ENCODE results near the gene BLOC1S1.

DNA sequence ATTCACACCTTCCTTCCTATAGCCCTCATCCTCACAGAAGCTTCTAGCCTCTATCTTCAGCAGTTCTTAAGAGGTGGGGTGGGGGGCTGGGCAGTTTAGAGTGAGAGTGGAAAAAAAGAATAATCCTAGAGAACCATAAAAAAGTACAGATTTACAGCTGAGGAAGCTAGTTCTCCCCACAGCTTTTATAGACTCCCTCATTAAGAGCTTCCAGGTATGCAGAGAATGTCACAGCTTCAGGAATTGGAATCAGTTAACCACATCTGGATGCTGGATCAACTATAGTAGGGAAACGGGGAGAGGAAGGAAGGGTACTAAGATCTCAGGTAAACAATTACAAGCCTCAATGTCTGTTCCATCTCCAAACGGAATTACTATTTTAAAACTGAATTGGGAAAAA is 39.4 kb downstream of the BLOC1S1 start:
- TF ChIP-seq, protein P1, sequence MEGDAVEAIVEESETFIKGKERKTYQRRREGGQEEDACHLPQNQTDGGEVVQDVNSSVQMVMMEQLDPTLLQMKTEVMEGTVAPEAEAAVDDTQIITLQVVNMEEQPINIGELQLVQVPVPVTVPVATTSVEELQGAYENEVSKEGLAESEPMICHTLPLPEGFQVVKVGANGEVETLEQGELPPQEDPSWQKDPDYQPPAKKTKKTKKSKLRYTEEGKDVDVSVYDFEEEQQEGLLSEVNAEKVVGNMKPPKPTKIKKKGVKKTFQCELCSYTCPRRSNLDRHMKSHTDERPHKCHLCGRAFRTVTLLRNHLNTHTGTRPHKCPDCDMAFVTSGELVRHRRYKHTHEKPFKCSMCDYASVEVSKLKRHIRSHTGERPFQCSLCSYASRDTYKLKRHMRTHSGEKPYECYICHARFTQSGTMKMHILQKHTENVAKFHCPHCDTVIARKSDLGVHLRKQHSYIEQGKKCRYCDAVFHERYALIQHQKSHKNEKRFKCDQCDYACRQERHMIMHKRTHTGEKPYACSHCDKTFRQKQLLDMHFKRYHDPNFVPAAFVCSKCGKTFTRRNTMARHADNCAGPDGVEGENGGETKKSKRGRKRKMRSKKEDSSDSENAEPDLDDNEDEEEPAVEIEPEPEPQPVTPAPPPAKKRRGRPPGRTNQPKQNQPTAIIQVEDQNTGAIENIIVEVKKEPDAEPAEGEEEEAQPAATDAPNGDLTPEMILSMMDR (IDR thresholded peaks at IDR 0.05) = no peak
- TF ChIP-seq POLR2A (IDR thresholded peaks at IDR 0.05) (no peak), POLR2AphosphoS5 (IDR thresholded peaks at IDR 0.05) (no peak)

All from transverse colon (tissue), 4 donors.